ENCODE data around the gene VPS45. TPM values are rescaled to one million over a fixed set of nuclear protein-coding genes. Genes with fewer than 3 reads are reported as not detected.

Gene VPS45
- total and polyA plus RNA-seq, 2 experiments from 2014 or later = 41.7 to 42.0 TPM

DNA sequence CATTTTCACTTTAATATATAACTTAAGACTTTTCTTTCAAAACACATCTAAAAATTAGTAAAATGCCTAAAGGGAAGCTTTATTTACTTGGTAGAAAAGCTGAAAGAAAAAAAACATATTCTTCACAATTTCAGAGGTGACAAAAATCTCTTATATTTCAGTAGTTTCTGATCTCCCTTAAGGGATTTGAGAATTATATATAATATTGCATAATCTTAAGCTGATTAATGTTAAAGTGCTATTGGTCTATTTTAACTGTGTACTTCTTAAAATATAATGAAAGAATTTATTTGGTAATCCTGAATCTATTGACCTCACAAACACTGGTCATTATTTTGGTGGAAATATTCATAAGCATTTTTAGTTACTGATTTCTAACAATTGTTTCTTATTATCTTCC lies 1.2 kb upstream of the VPS45 start:
- Histone ChIP-seq H3F3A (ENCODE audit: insufficient read depth) (peaks cover 25% of the 10 kb centered on the region), H3K27ac (peak overlapping the region; percentile 94), H3K9me3 (ENCODE audit: low read depth) (no peaks in the 10 kb centered on the region), H3K36me3 (ENCODE audit: low read depth) (peaks cover 7% of the 10 kb centered on the region; the same call in 1 of the 2 replicates), H3K27me3 (replicated peaks; ENCODE audit: insufficient read depth) (no peaks in the 10 kb centered on the region), H3K79me2 (ENCODE audit: insufficient read depth) (peaks cover 40% of the 10 kb centered on the region), H3K4me2 (ENCODE audit: unreplicated experiment) (peak overlapping the region; percentile 98), H4K20me1 (ENCODE audit: insufficient read depth) (no peaks in the 10 kb centered on the region), H3K9ac (peak overlapping the region; percentile 92), H3K4me1 (ENCODE audit: insufficient read depth) (peaks cover 35% of the 10 kb centered on the region), H2AFZ (peak overlapping the region; percentile 98), H3K9me2 (ENCODE audit: insufficient read depth) (no peaks in the 10 kb centered on the region), H3K4me3 (peak overlapping the region; percentile 88)
- in situ Hi-C loops (cut with MboI) = no loop called here
- no peak for TF ChIP-seq EZH2phosphoT487 (IDR thresholded peaks at IDR 0.05; ENCODE audit: insufficient read depth, low read depth)
- TF ChIP-seq EZH2 (IDR thresholded peaks at IDR 0.05; ENCODE audit: insufficient read depth, poor library complexity, severe bottlenecking) = no peak
- no peak for DNase-seq

DNA sequence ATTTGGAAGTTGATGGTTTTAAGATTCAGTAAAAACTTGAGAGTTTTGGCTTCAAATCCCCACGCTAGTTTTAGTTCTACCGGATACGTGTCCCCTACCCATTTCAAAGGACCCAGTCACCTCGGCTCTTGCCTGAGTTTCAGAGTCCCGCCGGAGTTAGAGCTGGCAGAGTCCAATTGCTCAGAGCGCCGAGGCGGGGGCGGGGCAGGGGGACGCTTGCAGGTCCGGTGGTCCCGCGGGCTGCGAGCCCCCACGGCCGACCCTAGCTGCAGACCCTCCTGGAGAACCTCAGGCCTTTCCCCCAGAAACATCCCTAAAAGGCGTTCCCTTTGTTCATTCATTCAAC lies 765 bp upstream of the VPS45 start:
- Histone ChIP-seq H4K20me1 (ENCODE audit: insufficient read depth) (no peaks in the 10 kb centered on the region), H3K4me3 (peak overlapping the region; percentile 88), H3K9me3 (ENCODE audit: low read depth) (no peaks in the 10 kb centered on the region), H3K9me2 (ENCODE audit: insufficient read depth) (no peaks in the 10 kb centered on the region), H3K27ac (peak overlapping the region; percentile 94), H3K79me2 (ENCODE audit: insufficient read depth) (peaks cover 42% of the 10 kb centered on the region), H3K27me3 (replicated peaks; ENCODE audit: insufficient read depth) (no peaks in the 10 kb centered on the region), H2AFZ (peak overlapping the region; percentile 98), H3K9ac (peak overlapping the region; percentile 92), H3K36me3 (ENCODE audit: low read depth) (peaks cover 8% of the 10 kb centered on the region; the same call in 1 of the 2 replicates), H3K4me2 (ENCODE audit: unreplicated experiment) (peak overlapping the region; percentile 98), H3K4me1 (ENCODE audit: insufficient read depth) (peaks cover 31% of the 10 kb centered on the region), H3F3A (ENCODE audit: insufficient read depth) (peaks cover 24% of the 10 kb centered on the region)
- WGBS, 2 experiments (ENCODE audit: low coverage in 1 of 2, low lambda C conversion rate in 2 of 2, missing lambda C conversion rate in 2 of 2) = 1% methylated on average over 18 of the region's 18 CpGs
- TF ChIP-seq EZH2 (IDR thresholded peaks at IDR 0.05; ENCODE audit: insufficient read depth, poor library complexity, severe bottlenecking) = no peak
- no peak for TF ChIP-seq EZH2phosphoT487 (IDR thresholded peaks at IDR 0.05; ENCODE audit: insufficient read depth, low read depth)
- in situ Hi-C loops (cut with MboI) = no loop called here
- DNase-seq = no peak

DNA sequence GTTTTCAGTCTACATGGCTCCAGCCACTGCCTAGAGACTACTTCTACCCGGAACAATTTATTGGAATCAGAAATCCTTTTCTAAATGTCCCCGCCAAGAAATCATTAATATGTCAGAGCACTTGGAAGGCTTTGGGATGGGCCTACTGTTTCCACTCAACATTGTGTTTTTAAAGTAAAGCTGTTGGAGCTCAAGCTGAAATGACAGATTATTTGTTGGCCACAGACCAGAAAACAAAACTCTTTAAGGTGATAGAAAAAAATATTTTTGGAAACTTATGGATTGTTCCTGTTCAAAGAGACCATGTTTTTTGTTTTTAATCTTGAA lies 496 bp downstream of the VPS45 start:
- WGBS, 2 experiments (ENCODE audit: low coverage in 1 of 2, low lambda C conversion rate in 2 of 2, missing lambda C conversion rate in 2 of 2) = 0 to 3% methylated on average over 2 of the region's 2 CpGs
- TF ChIP-seq EZH2 (IDR thresholded peaks at IDR 0.05; ENCODE audit: insufficient read depth, poor library complexity, severe bottlenecking) (no peak), EZH2phosphoT487 (IDR thresholded peaks at IDR 0.05; ENCODE audit: insufficient read depth, low read depth) (no peak)
- Histone ChIP-seq H3K4me1 (ENCODE audit: insufficient read depth) (peaks cover 27% of the 10 kb centered on the region), H3K9me2 (ENCODE audit: insufficient read depth) (no peaks in the 10 kb centered on the region), H2AFZ (peak overlapping the region; percentile 98), H3F3A (ENCODE audit: insufficient read depth) (peaks cover 25% of the 10 kb centered on the region), H4K20me1 (ENCODE audit: insufficient read depth) (no peaks in the 10 kb centered on the region), H3K9ac (peak overlapping the region; percentile 92), H3K4me2 (ENCODE audit: unreplicated experiment) (peak overlapping the region; percentile 98), H3K79me2 (ENCODE audit: insufficient read depth) (peaks cover 42% of the 10 kb centered on the region), H3K27me3 (replicated peaks; ENCODE audit: insufficient read depth) (no peaks in the 10 kb centered on the region), H3K9me3 (ENCODE audit: low read depth) (no peaks in the 10 kb centered on the region), H3K36me3 (ENCODE audit: low read depth) (peaks cover 12% of the 10 kb centered on the region), H3K4me3 (peak overlapping the region; percentile 88), H3K27ac (peak overlapping the region; percentile 94)
- DNase-seq = no peak
- in situ Hi-C loops (cut with MboI) = no loop called here

DNA sequence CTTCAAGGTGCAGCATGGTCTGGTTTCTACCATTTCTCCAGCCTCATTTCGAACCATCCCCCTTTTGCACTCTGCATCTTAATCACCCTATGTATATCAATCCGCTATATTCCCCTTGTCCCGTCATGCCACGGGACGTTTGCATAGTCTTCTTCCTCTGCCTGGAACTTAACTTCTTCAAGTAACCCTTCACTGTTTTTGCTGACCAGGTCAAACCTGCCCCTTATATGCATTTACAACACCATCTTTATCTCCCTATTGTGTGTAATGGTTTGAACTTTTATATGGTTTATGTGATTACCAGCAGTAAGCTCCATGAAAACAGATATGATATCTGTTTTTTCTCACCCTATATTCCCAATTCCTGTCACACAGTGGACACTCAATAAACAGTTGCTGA lies 2.3 kb downstream of the VPS45 start:
- Histone ChIP-seq H3K4me3 (no peak overlapping the region), H3K4me1 (ENCODE audit: insufficient read depth) (peaks cover 27% of the 10 kb centered on the region), H2AFZ (no peak overlapping the region), H3K79me2 (ENCODE audit: insufficient read depth) (peaks cover 41% of the 10 kb centered on the region), H3K27ac (no peak overlapping the region), H3K27me3 (replicated peaks; ENCODE audit: insufficient read depth) (no peaks in the 10 kb centered on the region), H3K36me3 (ENCODE audit: low read depth) (peaks cover 16% of the 10 kb centered on the region), H3K9me3 (ENCODE audit: low read depth) (no peaks in the 10 kb centered on the region), H3K4me2 (ENCODE audit: unreplicated experiment) (no peak overlapping the region), H3K9ac (no peak overlapping the region), H3F3A (ENCODE audit: insufficient read depth) (peaks cover 25% of the 10 kb centered on the region), H3K9me2 (ENCODE audit: insufficient read depth) (no peaks in the 10 kb centered on the region), H4K20me1 (ENCODE audit: insufficient read depth) (no peaks in the 10 kb centered on the region)
- TF ChIP-seq EZH2phosphoT487 (IDR thresholded peaks at IDR 0.05; ENCODE audit: insufficient read depth, low read depth) = no peak
- no peak for TF ChIP-seq EZH2 (IDR thresholded peaks at IDR 0.05; ENCODE audit: insufficient read depth, poor library complexity, severe bottlenecking)
- WGBS, 2 experiments (ENCODE audit: low coverage in 1 of 2, low lambda C conversion rate in 2 of 2, missing lambda C conversion rate in 2 of 2) = 81 to 93% methylated on average over 5 of the region's 5 CpGs
- no peak for DNase-seq
- in situ Hi-C loops (cut with MboI) = loop anchor here (5.0 kb wide), 1 partner anchor 102 kb away; no protein-coding TSS in a partner anchor

DNA sequence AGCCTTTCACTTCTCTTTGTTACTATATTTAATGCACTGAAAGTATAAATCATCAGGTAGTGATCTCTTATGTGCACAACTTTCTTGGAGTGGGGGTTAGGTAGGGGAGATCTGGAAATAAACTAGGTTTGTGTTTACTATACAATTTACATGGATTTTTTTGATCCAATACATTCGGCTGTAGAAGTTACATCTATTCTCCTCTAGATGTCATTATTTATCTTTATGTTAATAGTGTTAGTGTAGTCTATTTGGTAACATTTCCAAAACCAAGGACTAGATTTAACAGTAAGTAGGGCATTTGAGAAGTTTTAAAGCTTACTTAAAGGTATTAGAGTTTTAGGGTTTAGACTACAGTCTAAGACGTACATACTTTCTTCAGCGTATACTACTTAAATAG lies 5.4 kb downstream of the VPS45 start:
- Histone ChIP-seq H3K4me3 (no peak overlapping the region), H3K4me1 (ENCODE audit: insufficient read depth) (peaks cover 9% of the 10 kb centered on the region), H3K4me2 (ENCODE audit: unreplicated experiment) (no peak overlapping the region), H3K9ac (no peak overlapping the region), H3K27me3 (replicated peaks; ENCODE audit: insufficient read depth) (no peaks in the 10 kb centered on the region), H3K79me2 (ENCODE audit: insufficient read depth) (peaks cover 27% of the 10 kb centered on the region), H3K9me2 (ENCODE audit: insufficient read depth) (no peaks in the 10 kb centered on the region), H3K27ac (no peak overlapping the region), H3F3A (ENCODE audit: insufficient read depth) (peaks cover 11% of the 10 kb centered on the region), H3K36me3 (ENCODE audit: low read depth) (peaks cover 28% of the 10 kb centered on the region), H4K20me1 (ENCODE audit: insufficient read depth) (no peaks in the 10 kb centered on the region), H2AFZ (no peak overlapping the region), H3K9me3 (ENCODE audit: low read depth) (no peaks in the 10 kb centered on the region)
- WGBS, 2 experiments (ENCODE audit: low coverage in 1 of 2, low lambda C conversion rate in 2 of 2, missing lambda C conversion rate in 2 of 2) = 62 to 71% methylated on average over 3 of the region's 3 CpGs
- TF ChIP-seq EZH2 (IDR thresholded peaks at IDR 0.05; ENCODE audit: insufficient read depth, poor library complexity, severe bottlenecking) = no peak
- TF ChIP-seq EZH2phosphoT487 (IDR thresholded peaks at IDR 0.05; ENCODE audit: insufficient read depth, low read depth) = no peak
- in situ Hi-C loops (cut with MboI) = loop anchor here (5.0 kb wide), 1 partner anchor 99 kb away; no protein-coding TSS in a partner anchor
- DNase-seq = peak; percentile 65
